GM19238 (cell line): ENCODE data around the gene PCP4L1.
"Not testable (repeated sequence)": the region's sequence is repeated elsewhere in the genome, so short reads cannot be mapped to it uniquely, and the experiment has no call there.

Experiments used
- DNase-seq: peaks from one replicate; pipeline ENCODE4 v3.0.0; 2011; ENCODE audit warnings: low spot score; ENCODE audit not compliant: insufficient read length

Gene PCP4L1

DNA sequence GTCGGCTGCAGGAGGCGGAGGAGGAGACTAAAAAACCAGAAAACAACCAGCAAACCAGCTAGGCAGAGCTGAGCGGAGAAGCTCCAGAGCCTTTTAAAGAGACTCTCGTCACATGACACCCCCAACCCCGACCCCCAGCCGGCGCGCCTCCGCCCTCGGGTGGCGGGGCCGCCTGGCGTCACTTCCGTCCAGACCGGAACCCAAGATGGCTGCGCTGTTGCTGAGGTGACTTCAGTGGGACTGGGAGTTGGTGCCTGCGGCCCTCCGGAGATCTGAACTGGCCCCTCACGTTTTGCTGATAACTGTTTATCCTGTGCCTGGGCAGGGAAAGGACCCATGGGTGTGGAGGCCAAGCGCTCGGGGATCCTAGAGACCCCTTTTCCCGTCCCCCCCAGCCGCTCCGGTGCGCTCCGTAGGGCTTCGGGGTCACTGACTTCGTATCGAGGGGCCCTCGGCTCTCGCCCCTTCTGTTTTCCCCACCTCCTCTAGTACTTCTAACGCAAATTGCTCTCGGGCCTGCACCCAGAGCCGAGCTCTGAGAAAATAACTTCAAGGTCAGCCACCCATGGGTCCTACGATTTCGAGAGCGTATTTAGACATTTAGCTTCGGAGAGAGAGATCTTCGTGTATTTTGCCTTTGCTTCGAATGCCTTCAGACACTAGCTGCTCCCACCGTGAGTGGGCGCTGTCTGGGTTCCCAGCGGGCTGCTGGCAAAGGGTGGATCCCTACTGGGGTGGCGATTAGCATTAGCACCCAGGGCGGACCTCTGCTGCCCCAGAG lies 55.8 kb downstream of the PCP4L1 start, which contains the start of gene SDHC:
TSS of gene SDHC (plus strand) at position 181 of the 781 bp plus-strand sequence. CDS start at position 206, 25 bp downstream.
- DNase-seq, result peak; percentile 89

GRCh38 chr1:161315841-161316674 lies 57.5 kb downstream of the PCP4L1 start:
- DNase-seq, result not testable (repeated sequence)

GRCh38 chr1:161324020-161324419 lies 65.5 kb downstream of the PCP4L1 start:
- DNase-seq, result no peak

DNA sequence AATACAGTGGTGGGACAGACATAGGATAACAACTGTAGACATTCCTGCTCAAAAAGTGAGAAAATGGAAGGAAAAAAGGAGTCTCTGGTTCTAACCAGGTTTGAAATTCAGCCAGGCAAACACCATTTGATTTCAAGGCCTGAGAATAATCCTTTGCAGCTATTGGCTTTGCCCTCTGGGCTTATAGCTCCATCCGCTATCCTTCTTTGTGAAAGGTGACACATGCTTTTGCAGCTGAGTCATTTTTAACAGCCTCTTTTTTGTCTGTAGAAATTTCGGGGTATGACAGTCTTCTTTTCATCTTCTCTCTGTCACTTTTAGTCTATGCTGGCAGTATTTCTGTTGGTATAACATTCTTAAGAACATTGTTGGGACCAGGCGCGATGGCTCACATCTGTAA lies 71.8 kb downstream of the PCP4L1 start:
- DNase-seq, result no peak

- DNase-seq, result no peak
These were observed 74.6 kb downstream of the PCP4L1 start for GRCh38 chr1:161333166-161333565.
